HuH-7 (cell line): ENCODE data around the gene NELL1.

Experiments
- DNase-seq: peaks from one replicate; pipeline ENCODE4 v3.0.0; 2011; ENCODE audit warnings: low spot score

The NELL1 gene

DNA sequence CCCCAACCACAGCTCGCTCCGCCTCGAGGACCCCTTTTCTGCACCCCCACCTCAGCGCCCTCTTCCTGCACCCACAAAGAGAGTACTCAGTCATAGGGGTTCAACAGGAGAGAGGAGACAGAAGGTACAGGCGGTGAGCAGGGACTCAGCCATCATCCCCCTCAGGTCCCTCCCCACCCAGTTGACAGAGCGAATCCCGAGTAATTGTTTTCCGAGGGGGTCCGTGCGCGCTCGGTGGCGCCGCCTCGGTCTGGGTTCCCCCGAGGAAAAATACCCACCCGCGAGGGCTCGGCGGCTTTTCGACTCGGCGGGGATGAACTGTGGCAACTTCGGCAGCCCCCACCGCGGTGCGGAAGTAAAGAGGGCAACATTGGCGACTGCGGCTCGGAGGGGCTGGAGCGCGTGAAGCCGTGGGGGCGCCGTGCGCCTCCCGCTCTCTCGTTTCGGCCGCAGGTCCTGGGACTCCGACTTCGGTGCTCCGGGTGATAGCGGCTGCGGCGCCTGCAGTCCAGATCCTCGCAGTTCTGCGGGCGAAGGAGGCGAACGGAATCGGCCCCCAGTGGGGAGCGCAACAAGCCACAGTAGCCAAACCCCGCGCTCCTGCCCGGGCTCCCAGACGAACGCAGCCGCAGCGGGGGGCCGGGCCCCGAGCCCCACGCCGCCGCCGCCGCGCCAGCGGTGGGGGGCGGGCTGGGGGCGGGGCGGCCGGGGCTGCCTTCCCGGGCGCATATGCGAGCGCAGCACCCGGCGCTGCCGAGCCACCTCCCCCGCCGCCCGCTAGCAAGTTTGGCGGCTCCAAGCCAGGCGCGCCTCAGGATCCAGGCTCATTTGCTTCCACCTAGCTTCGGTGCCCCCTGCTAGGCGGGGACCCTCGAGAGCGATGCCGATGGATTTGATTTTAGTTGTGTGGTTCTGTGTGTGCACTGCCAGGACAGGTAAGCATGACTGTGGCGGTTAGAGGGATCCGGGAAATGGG is at the start of gene NELL1:
Gene NELL1 (plus strand): TSS at position 743 of the 976 bp plus-strand sequence.
- DNase-seq = no peak

DNA sequence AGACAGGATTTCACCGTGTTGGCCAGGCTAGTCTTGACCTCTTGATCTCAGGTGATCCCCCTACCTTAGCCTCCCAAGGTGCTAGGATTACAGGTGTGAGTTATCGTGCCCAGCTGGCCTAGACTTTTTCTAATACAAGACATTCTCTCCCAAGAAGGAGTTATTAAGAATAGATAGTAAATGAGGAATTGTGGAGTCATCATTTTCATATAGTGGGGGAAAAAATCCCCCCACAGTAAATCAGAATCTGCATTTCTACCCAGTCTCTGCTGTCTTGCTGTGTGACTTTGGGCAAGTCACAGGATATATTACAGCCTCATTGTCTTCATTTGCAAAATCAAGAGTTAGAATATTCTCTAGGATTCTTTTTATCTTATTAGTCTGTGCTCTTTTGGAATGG is 48.4 kb upstream of the NELL1 start:
- no peak for DNase-seq

GRCh38 chr11:20621679-20622078 is 47.7 kb upstream of the NELL1 start:
- DNase-seq = no peak

DNA sequence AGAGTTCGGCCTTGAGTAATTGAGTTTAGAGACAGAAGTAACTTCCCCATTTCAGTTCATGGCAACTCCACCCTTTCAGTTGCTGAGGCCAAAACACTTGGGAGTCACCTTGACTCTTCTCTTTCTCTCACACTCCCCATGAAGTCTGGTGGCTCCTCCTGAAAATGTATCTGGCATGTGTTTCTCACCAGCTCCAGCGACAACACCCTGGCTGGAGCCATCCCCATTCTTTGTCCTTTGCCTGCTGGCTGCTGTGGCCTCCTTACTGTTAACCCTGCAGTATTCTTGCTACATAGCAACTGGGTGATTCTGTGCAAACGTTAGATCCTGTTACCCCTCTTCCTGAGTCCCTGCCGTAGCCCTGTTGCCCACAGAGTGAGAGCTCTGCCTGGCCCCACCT is 46.1 kb upstream of the NELL1 start:
- DNase-seq = no peak

- DNase-seq = no peak
Measured at GRCh38 chr11:20626279-20626678, 43.1 kb upstream of the NELL1 start.

DNA sequence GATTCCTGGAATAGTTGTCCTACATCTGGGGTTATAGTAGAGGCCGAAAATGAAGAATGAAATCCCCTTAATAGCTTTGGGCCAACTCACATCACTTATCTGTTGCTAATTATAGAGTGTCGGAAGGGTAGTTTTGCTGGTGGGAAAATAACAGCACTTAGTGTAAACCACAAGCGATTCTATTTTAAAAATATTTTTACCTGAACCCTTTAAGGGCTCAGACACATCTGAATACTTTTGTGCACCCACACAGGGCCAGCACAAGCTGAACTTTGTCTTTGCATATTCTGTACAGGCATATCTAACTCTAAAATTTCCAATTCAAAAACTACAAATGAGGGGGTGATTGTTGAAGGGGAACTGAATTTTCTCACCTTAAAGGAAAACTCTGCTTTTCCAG is 42.4 kb upstream of the NELL1 start:
- DNase-seq = no peak

GRCh38 chr11:20627701-20628100 is 41.7 kb upstream of the NELL1 start:
- no peak for DNase-seq

DNA sequence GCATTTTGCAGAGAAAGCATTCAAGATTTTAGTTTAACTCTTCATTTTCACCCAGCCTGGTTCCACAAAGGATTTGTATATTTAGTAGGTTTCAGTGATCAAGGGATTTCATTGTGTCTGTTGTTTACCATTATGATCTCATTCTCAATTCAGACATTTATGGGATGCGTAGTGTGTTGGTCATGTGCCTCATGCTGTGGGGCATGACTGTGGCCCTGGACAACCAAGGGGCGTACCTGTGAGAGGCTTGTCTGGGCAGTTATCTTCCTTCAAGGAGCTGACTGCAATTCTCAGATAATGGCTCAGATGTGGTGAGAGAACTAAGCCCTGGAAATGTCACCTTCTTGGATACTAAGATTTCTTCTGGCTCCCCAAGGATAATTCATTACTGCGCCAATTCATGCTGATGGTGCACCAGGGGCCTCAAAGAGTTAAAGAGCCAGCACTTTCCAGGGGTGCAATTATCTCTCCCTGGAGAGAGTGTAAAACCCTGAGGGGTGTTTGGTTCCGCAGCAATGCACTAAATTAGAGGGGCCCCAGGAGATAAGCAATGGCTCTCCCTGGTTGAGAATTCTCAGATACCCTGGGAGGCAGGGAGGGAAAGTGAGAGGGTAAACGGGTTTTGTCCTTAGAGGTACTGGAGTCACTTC is 37.7 kb upstream of the NELL1 start:
- no peak for DNase-seq

DNA sequence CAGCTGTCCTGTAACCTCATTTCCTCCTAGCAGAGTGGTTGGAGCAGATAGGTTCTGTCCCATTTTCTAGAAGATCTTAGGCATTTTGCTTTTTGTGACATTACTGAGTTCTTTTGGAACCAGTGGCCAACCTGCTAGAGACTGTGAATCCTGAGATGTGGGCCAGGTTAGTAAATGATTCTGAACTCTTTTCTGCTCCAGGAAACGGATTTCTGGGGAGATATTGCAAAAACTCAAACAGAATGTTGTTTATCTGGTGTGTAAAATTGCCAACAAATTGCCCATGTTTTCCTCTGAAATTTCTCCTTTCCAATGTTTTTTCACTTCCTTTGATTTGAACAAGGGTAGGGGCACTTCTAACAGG is 37.2 kb upstream of the NELL1 start:
- DNase-seq = no peak

DNA sequence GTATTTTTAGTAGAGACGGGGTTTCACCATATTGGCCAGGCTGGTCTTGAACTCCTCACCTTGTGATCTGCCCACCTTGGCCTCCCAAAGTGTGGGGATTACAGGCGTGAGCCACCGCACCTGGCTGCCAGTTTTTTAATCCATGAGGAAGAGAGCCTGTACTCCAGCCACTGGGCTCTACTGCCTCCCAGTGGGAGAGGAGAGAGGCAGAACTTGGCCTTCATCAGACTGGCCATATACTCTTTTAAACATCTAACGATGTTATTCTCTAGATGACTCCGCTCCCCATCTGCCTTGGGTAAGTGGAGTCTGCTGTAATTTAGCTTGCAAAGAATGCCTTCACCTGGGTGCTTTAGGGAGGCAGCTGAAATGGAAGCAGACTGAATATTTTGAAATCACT is 35.3 kb upstream of the NELL1 start:
- peak; percentile 24 for DNase-seq

DNA sequence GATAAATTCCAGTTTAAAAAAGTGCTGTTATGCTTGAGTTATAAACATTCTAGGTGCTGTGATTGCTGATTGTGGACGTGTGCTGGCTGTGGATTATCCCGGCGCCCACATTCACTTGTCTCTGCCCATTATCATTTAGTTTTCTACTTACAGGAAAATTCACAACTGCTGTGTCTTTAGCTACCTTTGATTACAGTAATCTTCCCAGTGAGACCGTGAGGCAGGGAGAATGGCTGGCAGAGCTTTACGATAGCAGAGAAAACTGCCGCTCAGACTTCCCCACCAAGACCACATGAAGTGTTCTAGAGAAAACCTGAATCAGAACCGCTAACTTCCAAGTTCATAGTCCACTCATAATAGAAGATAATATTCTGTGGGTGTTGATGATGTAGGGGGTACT is 34.6 kb upstream of the NELL1 start:
- DNase-seq = no peak

DNA sequence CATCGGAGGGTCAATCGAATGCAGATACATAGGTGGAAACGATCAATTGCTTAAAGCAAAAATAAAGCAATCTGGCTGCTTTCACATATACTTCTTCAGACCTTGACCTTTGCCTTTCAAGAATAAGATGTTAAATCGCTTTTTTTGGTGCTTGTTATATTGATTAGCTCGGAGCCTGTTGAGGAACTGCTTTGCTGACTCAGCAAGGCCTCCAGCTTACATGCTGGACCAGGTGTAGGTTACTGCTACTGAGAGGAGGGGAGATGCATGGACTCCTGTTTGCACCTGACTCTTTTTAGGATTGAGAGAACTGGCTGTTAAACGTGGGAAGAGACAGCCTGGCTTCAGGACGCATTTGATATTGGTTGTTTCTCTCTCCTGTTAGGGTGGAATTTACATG is 31.3 kb upstream of the NELL1 start:
- no peak for DNase-seq

GRCh38 chr11:20639688-20640087 is 29.7 kb upstream of the NELL1 start:
- no peak for DNase-seq

- no peak for DNase-seq
Measured at GRCh38 chr11:20640401-20640800, 29.0 kb upstream of the NELL1 start.

- no peak for DNase-seq
Measured at GRCh38 chr11:20644360-20644759, 25.0 kb upstream of the NELL1 start.

DNA sequence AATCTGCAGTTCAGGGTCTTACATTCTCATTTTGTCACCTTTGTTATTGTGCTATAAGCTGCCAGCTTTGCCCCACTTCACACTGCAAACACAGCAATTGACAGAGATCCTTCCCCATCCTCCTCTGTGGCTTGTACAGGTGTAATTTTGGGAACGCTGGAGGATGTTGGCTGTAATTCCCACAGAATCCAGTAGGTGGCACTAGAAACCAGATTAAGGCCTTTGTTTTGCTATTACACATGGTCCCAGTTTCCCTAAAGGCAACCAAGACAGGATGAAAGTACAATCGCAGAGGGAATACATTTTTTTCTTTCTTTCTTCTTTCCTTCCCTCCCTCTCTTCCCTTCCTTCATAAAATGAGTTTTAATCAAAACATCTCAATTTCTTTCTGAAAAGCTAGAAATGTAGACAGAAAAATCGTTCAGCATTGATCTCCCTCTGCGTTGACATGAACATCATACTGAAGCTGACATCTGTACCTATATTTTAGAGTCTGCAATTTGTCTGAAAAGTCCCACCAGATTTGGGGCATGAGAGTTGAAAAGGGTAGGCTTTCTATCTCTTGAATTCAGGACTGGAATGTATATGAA is 21.3 kb upstream of the NELL1 start:
- peak; percentile 50 for DNase-seq

DNA sequence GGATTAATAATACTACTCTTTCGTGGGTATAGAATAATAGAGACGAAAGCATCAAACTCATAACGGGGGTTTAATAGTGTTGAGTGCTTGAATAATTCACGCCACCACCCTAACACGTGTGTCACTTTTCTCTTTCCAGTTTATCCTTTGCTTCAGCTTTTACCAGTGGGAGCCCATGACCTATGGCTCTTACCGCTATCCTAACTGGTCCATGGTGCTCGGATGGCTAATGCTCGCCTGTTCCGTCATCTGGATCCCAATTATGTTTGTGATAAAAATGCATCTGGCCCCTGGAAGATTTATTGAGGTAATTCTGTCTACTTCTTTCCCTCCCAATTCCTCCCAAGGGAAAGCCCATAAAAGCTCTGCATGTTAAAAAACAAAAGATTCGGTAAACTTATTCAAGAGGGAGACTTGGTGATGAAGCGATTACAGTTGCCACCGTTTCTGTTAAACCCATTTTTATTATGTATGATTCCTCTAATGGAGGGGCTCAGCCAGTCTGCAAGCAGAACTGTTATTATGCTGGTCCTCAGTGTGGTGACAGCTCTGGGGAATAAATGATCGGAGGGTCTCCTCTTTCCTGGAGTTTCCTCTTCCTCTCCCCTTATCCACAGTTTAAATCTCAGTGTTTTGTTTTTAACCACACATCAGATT is 17.1 kb upstream of the NELL1 start:
- no peak for DNase-seq

GRCh38 chr11:20654038-20654437 is 15.3 kb upstream of the NELL1 start:
- no peak for DNase-seq

- DNase-seq = no peak
Measured at GRCh38 chr11:20656901-20657300, 12.5 kb upstream of the NELL1 start.

DNA sequence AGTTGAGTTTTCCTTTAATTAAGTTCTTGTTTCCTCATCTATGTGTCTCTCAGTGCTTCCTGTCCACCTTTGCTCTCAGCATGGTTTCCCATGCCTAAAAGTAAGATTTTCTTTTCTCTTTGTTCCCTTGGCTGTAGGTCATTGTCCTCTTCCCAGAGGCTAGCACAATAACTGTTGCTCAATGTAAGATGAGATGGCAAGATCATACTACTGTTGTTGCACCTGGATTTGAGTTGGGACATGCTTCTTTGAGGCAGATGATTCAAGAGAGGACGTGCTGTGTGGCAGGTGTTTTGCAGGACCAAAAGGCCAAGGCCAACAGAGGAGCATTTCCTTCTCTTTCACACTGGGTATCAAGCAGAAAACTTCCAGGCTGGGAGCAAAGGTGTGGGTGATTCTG is 11.3 kb upstream of the NELL1 start:
- DNase-seq = no peak

- DNase-seq = no peak
Measured at GRCh38 chr11:20661445-20661844, 7.9 kb upstream of the NELL1 start.

DNA sequence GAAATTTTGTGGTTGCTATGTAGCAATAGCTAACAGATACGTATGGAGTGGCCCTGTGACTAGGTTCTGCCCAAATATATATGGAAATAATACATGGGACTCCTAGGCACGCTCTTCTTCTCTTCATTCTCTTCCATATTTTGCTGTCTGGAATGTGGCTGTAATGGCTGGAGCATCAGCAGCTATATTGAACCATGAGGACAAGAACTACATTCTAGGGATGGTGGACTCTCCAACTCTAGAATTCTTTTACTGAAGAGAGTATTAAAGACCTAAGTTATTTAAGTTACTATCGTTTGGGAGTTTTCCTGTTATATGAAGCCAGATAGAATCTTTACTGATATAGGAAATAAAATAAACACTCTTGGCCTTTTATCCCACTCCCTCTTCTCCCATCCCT is 7.5 kb upstream of the NELL1 start:
- DNase-seq = no peak
